Kasumi-1 (cell line): ENCODE results near the gene ASAH2B.
"Not testable (repeated sequence)": the region's sequence is repeated elsewhere in the genome, so short reads cannot be mapped to it uniquely, and the experiment has no call there.

Source experiments
- DNase-seq, 2 experiments: peaks; one replicate each; lab custom pipeline; 2025; lab: John Stamatoyannopoulos, UW

Gene ASAH2B

GRCh38 chr10:50739618-50740292, at the start of gene ASAH2B:
TSS of gene ASAH2B (plus strand) at chr10:50739936. CDS start at chr10:50745131, 5,195 bp downstream.
- no peak for DNase-seq

GRCh38 chr10:50697819-50698218, 41.9 kb upstream of the ASAH2B start:
- not testable (repeated sequence) for DNase-seq

DNA sequence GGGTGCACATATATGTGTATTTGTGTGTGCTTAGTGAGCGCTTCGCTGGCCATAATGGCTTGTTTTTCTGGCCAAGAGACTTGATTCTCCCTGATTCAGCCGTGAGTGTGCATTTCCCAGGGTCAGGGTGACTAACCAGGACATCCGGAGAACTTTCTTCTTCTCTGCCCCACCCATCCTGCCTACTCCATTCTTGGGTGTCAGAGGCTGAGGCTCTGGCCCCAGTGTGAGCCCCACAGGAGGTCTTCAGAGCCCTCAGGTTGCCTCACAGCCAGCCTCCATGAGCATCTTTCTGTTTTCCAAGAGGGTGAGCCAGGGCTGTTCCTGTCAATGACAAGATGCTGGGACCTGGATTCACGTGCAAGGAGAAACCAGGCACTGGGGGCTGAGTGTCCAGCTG, 37.8 kb upstream of the ASAH2B start:
- not testable (repeated sequence) for DNase-seq

- DNase-seq = not testable (repeated sequence)
These were observed 36.7 kb upstream of the ASAH2B start for GRCh38 chr10:50702997-50703396.

GRCh38 chr10:50704436-50705079, 35.2 kb upstream of the ASAH2B start:
- DNase-seq = not testable (repeated sequence)

GRCh38 chr10:50706006-50706405, 33.7 kb upstream of the ASAH2B start:
- DNase-seq = not testable (repeated sequence)

GRCh38 chr10:50710241-50710640, 29.5 kb upstream of the ASAH2B start:
- not testable (repeated sequence) for DNase-seq

DNA sequence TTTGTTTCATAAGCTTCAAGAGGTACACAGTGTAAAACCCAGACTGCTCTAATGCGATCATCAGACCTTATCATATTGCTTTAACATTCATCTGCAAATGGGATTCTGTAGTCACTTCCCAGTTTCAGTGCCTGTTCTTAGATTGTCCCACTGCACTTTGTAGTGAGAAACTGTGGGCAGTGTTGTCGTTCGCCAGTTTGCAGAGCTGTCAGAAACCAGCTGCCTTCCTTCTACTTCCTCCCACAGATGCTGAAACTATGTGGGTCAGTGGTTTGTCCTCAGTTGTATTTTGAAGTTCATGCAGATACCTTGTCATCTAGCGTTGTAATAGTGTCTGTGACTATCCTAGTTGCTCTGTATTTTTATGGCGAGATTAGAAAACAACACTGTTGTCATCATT, 15.9 kb upstream of the ASAH2B start:
- DNase-seq = peak; percentile 7 to 39

GRCh38 chr10:50728112-50728511, 11.6 kb upstream of the ASAH2B start:
- DNase-seq = not testable (repeated sequence)

DNA sequence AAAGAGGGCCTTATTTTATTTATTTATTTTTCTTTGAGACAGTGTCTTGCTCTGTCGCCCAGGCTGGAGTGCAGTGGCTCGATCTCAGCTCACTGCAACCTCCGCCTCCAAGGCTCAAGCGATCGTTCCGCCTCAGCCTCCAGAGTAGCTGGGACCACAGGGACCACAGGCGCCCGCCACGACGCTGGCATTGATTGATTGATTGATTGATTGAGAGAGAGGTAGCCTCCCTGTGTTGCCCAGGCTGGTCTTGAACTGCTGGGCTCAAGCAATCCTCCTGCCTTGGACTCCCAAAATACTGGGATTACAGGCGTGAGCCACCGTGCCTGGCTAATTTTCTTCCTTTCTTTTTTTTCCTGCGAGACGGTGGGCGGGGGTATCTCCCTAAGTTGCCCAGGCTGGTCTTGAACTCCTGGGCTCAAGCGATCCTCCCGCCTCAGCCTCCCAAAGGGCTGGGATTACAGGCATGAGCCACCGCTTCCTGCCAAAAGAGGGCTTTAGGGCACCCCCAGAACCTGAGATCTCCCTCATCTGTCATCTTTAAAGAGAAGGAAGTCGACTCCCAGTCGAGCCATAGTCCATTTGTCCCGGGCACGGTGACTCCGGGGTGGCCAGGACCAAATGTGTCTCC, 634 bp upstream of the ASAH2B start:
- DNase-seq = not testable (repeated sequence)

DNA sequence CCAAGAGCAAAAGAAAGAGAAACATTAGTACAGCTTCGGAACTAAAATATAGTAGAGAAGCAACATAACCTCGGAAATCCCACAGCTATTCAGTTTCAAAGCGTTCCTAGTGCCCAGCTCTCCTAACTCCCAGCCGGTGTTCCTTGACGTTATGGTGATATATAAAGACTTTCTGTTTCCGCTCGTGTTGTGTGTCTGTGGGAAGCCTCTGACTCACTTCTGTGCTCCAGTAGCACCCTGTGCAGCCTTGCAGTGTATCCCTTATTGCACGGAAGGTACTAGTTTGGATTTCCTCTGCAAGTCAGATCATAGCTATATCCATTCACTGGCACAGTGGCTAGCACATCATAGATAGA, 535 bp downstream of the ASAH2B start:
- DNase-seq = no peak

DNA sequence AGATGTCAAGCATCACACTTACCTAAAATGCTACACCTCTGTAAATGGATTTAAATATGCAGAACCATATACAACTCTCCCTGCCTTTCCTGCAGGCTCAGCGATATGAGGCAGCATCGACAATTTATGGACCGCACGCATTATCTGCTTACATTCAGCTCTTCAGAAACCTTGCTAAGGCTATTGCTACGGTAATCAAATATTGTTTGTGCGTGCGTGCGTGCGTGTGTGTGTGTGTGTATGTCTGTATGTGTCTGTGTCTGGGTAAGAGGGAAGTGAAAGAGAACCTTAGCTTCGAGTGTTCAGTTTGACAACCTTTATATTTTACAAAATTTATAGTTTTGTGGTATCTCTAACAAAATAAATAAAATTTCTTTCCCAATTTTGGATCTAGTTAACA, 3.1 kb downstream of the ASAH2B start:
- DNase-seq = not testable (repeated sequence)

DNA sequence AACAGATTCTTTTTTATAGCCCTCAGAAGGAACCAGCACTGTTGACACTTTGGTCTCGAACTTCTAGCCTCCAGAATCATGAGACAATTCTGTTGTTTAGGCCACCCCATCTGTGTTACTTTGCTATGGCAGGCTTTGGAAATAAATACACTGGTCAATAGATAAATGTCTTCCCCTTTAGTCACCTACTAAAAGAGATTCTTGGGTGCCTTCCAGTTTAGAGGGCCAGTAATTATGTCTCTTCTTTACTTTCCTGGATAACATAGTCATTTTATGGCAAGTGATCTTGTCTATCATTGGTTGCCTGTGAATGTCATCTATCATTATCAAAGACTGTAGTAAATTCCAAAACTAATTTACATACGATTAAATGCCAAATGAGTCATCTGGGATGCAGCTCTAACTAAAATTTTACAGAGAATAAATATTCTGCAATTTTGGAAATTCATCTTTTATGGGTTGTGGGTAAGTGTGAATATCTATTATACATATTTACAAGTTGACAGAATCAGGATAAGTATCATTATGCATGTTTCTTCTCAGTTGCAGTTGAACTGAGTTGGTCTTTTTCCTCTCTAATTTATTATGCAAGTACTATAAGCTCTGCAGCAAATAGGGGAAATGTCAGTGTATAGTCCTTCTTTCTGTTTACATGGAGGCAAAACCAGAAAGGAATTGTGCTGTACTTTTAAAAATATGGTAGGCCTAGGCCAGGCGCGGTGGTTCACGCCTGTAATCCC, 27.2 kb downstream of the ASAH2B start:
- DNase-seq = not testable (repeated sequence)

DNA sequence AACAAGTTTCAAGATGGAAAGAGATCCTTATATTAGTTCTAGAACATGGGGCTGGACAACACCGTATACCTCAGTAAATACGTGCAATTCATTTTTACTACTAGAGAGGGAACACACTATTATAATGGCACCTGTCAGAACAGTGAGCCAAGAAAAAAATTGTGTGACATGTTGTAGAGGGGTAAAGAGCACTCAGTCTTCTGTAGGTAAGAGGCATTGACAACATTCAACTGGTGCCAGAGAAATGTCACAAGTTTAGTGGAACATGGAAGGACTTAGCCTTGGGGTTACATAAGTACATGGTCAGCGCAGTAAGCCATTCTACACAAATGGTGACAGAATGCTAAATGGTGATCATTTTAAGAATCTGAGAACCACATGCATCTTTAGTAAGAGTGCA, 32.3 kb downstream of the ASAH2B start:
- not testable (repeated sequence) for DNase-seq

DNA sequence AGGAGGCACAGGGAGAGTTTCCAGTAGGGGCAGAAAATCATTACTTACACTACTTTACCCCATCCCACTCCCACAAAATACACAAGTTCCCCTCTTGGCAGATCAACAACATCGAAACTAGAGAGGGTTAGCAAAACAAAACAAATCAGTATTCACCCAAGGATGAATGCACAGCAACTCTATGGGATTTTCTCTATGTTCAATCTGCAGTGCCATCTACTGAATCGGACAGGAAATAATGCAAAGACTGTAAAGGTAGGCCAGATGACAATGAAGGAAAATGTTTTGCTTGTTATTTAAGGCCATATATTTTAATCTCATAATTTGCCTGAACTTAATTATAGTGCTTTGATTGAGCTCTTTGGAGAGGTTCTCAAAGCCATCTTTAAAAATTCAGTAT, 35.1 kb downstream of the ASAH2B start:
- not testable (repeated sequence) for DNase-seq

GRCh38 chr10:50780036-50780435, 40.3 kb downstream of the ASAH2B start:
- DNase-seq = not testable (repeated sequence)

DNA sequence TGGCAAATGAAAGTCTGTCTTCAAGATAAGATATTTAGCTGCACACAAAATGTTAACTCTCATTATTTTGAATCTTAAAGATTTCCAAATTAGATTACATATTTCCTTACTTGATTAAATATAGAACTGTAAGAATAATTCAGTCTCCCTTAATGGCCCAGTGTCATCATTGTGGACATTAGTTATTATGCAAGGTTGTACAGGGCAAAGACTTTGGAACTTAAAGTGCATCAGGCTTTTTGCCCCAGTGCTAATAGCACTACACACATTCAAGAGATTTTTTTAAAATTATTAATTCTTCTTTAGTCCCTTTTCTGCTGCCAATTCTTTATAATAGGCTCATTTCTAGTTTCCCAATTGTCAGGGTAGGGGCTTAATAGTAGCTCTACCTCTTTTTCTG, 42.3 kb downstream of the ASAH2B start:
- DNase-seq = not testable (repeated sequence)

- DNase-seq = not testable (repeated sequence)
These were observed 48.2 kb downstream of the ASAH2B start for GRCh38 chr10:50787962-50788361.

GRCh38 chr10:50788951-50789945, 49.5 kb downstream of the ASAH2B start:
- peak; percentile 57 to 64 for DNase-seq

DNA sequence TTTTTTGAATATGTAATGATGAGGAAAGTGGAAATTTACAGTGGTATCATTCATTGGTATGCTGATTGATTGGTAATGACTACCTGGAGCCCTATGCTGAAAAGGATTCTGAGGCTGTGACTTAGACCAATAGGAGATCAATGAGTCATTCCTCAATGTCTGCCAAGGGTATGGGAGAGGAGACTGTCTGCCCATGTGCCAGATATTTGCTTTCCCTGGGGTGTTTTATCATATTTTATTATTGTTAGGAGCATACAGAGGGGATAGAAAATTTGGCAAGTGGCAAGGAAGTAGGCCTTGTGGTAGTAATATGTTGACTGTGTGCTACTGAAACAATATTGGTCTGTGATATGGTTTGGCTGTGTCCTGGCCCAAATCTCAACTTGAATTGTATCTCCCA, 54.8 kb downstream of the ASAH2B start:
- no peak for DNase-seq

- DNase-seq = no peak
These were observed 57.0 kb downstream of the ASAH2B start for GRCh38 chr10:50796693-50797092.
